Tibial nerve (tissue), 3 donors: Measurements from ENCODE around the gene ATP8A1.

Experiments
- POLR2A ChIP-seq, 2 donors: fragments of 450-650 bp; IDR thresholded peaks; one replicate each; pipeline ENCODE4 v1.6.1; 2017; ENCODE audit warnings: antibody characterized with exemption in 2 of 2, mild to moderate bottlenecking in 2 of 2, moderate library complexity in 2 of 2
- TF ChIP-seq, protein P1 (sequence below), 5 experiments: fragments of 200-600 bp in 3 of 5; fragments of 450-650 bp in 2 of 5; sonication (generic) in 3 of 5; IDR thresholded peaks; one replicate each; pipeline ENCODE4 v1.5.1; 2016 to 2019; ENCODE audit warnings: antibody characterized with exemption in 5 of 5, mild to moderate bottlenecking in 3 of 5, moderate library complexity in 2 of 5

- TF ChIP-seq, protein P1, sequence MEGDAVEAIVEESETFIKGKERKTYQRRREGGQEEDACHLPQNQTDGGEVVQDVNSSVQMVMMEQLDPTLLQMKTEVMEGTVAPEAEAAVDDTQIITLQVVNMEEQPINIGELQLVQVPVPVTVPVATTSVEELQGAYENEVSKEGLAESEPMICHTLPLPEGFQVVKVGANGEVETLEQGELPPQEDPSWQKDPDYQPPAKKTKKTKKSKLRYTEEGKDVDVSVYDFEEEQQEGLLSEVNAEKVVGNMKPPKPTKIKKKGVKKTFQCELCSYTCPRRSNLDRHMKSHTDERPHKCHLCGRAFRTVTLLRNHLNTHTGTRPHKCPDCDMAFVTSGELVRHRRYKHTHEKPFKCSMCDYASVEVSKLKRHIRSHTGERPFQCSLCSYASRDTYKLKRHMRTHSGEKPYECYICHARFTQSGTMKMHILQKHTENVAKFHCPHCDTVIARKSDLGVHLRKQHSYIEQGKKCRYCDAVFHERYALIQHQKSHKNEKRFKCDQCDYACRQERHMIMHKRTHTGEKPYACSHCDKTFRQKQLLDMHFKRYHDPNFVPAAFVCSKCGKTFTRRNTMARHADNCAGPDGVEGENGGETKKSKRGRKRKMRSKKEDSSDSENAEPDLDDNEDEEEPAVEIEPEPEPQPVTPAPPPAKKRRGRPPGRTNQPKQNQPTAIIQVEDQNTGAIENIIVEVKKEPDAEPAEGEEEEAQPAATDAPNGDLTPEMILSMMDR (IDR thresholded peaks at IDR 0.05), result no peak
- TF ChIP-seq POLR2A (IDR thresholded peaks at IDR 0.05), result no peak
Observed at GRCh38 chr4:42617030-42617429, 39.9 kb downstream of the ATP8A1 start.
